ENCODE measurements around the gene FEN1. TPM values are rescaled to one million over a fixed set of nuclear protein-coding genes. Genes with fewer than 3 reads are reported as not detected.

Gene FEN1, protein sequence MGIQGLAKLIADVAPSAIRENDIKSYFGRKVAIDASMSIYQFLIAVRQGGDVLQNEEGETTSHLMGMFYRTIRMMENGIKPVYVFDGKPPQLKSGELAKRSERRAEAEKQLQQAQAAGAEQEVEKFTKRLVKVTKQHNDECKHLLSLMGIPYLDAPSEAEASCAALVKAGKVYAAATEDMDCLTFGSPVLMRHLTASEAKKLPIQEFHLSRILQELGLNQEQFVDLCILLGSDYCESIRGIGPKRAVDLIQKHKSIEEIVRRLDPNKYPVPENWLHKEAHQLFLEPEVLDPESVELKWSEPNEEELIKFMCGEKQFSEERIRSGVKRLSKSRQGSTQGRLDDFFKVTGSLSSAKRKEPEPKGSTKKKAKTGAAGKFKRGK
- 34.0 TPM for polyA plus RNA-seq (2013, experiment 1 of 2)
- polyA plus RNA-seq (2013, experiment 2 of 2), result 29.7 TPM

DNA sequence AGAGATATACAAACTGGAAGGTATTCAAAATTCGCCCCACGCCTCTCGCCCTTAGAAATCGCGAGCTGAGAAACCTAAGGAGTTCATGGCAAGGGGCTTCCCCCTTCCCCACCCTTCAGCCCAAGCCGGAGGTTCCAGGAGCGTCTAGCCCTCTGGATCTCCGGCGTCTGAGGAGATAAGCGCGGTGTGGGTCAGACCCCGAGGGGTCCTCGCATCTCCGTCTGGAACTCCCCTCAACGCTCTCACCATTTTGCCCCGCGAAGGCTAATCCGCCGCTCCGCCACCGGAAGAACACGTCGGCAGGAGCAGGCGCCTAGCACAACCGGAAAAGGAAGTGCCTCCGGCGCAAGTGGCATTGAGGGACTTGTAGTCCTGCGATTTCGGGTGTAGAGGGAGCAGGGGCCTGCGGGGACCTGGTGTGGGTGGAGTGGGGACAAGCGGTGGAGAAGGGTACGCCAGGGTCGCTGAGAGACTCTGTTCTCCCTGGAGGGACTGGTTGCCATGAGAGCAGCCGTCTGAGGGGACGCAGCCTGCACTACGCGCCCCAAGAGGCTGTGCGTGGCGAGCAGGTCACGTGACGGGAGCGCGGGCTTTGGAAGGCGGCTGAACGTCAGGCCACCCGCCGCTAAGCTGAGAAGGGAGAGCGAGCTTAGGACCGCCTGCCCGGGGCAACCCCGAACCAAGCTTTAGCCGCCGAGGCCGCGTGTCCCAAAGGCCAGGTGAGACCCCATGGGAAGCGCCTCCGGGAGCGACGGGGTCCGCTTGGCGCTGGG lies at the start of gene FEN1, which contains the start of gene TMEM258:
FEN1 (plus strand) TSS at position 602 of the 773 bp plus-strand sequence. CDS start 2,451 bp downstream, outside the sequence.
TMEM258 (minus strand) TSS at position 290 of the 773 bp plus-strand sequence; CDS start at position 249, 41 bp downstream.
- WGBS, 2 experiments (ENCODE audit: insufficient coverage in 2 of 2), result 0% methylated on average over 55 to 60 of the region's 61 CpGs
- H3K36me3 ChIP-seq (ENCODE audit: control insufficient read depth, insufficient read depth, low read length), result peaks cover 57% of the 10 kb centered on the region

DNA sequence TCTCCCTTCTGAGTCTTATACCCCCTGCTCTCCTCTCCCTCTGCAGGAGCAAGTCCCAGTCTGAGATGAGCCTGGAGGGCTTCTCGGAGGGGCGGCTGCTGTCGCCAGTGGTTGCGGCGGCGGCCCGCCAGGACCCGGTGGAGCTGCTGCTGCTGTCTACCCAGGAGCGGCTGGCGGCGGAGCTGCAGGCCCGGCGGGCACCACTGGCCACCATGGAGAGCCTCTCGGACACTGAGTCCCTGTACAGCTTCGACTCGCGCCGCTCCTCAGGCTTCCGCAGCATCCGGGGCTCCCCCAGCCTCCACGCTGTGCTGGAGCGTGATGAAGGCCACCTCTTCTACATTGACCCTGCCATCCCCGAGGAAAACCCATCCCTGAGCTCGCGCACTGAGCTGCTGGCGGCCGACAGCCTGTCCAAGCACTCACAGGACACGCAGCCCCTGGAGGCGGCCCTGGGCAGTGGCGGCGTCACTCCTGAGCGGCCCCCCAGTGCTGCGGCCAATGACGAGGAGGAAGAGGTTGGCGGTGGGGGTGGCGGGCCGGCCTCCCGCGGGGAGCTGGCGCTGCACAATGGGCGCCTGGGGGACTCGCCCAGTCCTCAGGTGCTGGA lies 49.1 kb upstream of the FEN1 start:
- no peaks in the 10 kb centered on the region for H3K9me3 ChIP-seq (ENCODE audit: control insufficient read depth, low read length)
- H3K27ac ChIP-seq (ENCODE audit: low read depth, low read length, severe bottlenecking), result no peak overlapping the region
- H3K4me3 ChIP-seq (ENCODE audit: extremely low read depth, insufficient read depth, low read length, poor library complexity, severe bottlenecking), result no peak overlapping the region
- peaks cover 23% of the 10 kb centered on the region for H3K36me3 ChIP-seq (ENCODE audit: control insufficient read depth, insufficient read depth, low read length)
- H3K4me1 ChIP-seq (ENCODE audit: control insufficient read depth, insufficient read depth, low read length, poor library complexity, severe bottlenecking), result peaks cover 12% of the 10 kb centered on the region
- 95% methylated on average over 37 to 41 of the region's 42 CpGs for whole genome bisulfite sequencing, 2 experiments (ENCODE audit: insufficient coverage in 2 of 2)

More for the DNA sequence above, at the start of gene FEN1, which contains the start of gene TMEM258:
- Histone ChIP-seq H3K4me3 (ENCODE audit: extremely low read depth, insufficient read depth, low read length, poor library complexity, severe bottlenecking) (peak within 1 kb of the TSS; percentile 90), H3K9me3 (ENCODE audit: control insufficient read depth, low read length) (no peaks in the 10 kb centered on the region), H3K4me1 (ENCODE audit: control insufficient read depth, insufficient read depth, low read length, poor library complexity, severe bottlenecking) (peaks cover 3% of the 10 kb centered on the region), H3K27ac (ENCODE audit: low read depth, low read length, severe bottlenecking) (peak within 1 kb of the TSS; percentile 98)

DNA sequence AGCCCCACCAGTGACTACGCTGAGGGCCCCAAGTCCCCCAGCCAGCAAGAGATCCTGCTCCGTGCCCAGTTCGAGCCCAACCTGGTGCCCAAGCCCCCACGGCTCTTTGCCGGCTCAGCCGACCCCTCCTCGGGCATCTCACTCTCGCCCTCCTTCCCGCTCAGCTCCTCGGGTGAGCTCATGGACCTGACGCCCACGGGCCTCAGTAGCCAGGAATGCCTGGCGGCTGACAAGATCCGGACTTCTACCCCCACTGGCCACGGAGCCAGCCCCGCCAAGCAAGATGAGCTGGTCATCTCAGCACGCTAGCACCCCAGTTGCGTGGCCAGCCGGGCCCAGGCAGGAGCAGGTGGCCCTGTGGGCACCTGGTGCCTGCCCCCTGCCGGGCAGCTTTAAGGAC lies 48.5 kb upstream of the FEN1 start:
- peaks cover 17% of the 10 kb centered on the region for H3K4me1 ChIP-seq (ENCODE audit: control insufficient read depth, insufficient read depth, low read length, poor library complexity, severe bottlenecking)
- WGBS, 2 experiments (ENCODE audit: insufficient coverage in 2 of 2), result 93 to 97% methylated on average over 19 to 20 of the region's 20 CpGs

DNA sequence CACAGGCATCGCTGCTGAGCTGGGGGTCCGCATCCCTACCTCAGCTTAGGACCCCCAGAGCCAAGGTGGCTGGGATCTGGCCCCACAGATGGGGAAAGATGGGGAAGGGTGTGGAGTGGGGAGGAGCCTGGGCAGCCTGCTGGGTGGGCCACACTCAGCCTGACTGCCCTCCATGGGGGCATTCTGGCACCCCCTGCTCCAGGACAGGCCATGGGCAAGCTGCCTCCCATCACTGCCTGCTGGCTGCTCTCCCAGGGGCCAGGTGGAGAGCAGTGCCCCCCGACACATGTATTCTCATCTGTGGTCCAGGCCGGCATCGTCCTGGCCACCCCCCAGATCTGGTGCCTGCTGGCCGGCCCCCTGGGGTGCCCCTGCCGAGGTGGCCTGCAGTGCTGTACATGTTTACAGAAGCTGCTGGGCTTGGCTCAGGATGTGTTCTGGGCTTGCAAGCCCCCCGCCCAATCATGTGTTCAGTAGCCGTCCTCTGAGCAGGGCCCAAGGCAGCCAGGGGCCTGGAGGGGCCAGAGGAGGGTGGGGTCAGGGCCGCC lies 48.0 kb upstream of the FEN1 start:
- Histone ChIP-seq H3K4me1 (ENCODE audit: control insufficient read depth, insufficient read depth, low read length, poor library complexity, severe bottlenecking) (peaks cover 22% of the 10 kb centered on the region), H3K36me3 (ENCODE audit: control insufficient read depth, insufficient read depth, low read length) (peaks cover 23% of the 10 kb centered on the region), H3K9me3 (ENCODE audit: control insufficient read depth, low read length) (no peaks in the 10 kb centered on the region), H3K4me3 (ENCODE audit: extremely low read depth, insufficient read depth, low read length, poor library complexity, severe bottlenecking) (no peak overlapping the region), H3K27ac (ENCODE audit: low read depth, low read length, severe bottlenecking) (no peak overlapping the region)
- WGBS, 2 experiments (ENCODE audit: insufficient coverage in 2 of 2), result 88 to 92% methylated on average over 7 to 10 of the region's 10 CpGs

More for the DNA sequence above, 48.5 kb upstream of the FEN1 start:
- Histone ChIP-seq H3K27ac (ENCODE audit: low read depth, low read length, severe bottlenecking) (no peak overlapping the region), H3K36me3 (ENCODE audit: control insufficient read depth, insufficient read depth, low read length) (peaks cover 23% of the 10 kb centered on the region), H3K9me3 (ENCODE audit: control insufficient read depth, low read length) (no peaks in the 10 kb centered on the region), H3K4me3 (ENCODE audit: extremely low read depth, insufficient read depth, low read length, poor library complexity, severe bottlenecking) (no peak overlapping the region)

DNA sequence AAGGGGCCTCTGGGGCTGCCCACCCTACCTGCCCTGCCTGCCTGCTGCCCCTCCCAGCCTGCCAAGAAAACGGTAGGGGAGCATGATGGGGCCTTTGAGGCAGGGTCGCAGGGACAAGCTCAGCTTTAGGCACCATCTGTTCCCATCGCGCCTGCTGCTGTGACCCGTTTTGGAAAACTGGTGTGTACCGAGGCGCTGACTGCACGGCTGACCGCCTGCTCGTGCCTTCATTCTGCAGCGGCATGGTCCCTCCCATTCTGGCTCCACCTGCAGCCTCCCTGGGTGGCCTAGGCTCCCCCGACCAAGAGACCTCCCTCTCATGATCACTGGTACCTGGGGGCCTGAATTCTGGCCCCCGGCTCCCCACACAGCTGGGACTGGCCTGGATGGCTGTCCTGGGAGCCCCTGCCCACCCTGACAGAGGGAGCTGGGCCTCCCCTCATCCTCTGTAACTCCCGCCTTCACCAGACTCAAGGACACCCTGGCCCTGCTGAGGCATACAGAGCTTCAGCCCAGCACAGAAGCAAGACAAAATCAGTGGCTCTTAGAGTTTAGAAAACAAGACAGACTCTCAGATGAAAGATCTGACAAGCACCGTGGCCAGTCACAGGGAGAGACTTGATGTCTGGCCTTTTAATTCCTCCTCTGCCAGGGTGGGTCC lies 46.8 kb upstream of the FEN1 start:
- Histone ChIP-seq H3K4me1 (ENCODE audit: control insufficient read depth, insufficient read depth, low read length, poor library complexity, severe bottlenecking) (peaks cover 26% of the 10 kb centered on the region), H3K36me3 (ENCODE audit: control insufficient read depth, insufficient read depth, low read length) (peaks cover 17% of the 10 kb centered on the region), H3K4me3 (ENCODE audit: extremely low read depth, insufficient read depth, low read length, poor library complexity, severe bottlenecking) (no peak overlapping the region), H3K27ac (ENCODE audit: low read depth, low read length, severe bottlenecking) (peak overlapping the region; percentile 16), H3K9me3 (ENCODE audit: control insufficient read depth, low read length) (no peaks in the 10 kb centered on the region)
- 85% methylated on average over 13 to 15 of the region's 15 CpGs for WGBS, 2 experiments (ENCODE audit: insufficient coverage in 2 of 2)

DNA sequence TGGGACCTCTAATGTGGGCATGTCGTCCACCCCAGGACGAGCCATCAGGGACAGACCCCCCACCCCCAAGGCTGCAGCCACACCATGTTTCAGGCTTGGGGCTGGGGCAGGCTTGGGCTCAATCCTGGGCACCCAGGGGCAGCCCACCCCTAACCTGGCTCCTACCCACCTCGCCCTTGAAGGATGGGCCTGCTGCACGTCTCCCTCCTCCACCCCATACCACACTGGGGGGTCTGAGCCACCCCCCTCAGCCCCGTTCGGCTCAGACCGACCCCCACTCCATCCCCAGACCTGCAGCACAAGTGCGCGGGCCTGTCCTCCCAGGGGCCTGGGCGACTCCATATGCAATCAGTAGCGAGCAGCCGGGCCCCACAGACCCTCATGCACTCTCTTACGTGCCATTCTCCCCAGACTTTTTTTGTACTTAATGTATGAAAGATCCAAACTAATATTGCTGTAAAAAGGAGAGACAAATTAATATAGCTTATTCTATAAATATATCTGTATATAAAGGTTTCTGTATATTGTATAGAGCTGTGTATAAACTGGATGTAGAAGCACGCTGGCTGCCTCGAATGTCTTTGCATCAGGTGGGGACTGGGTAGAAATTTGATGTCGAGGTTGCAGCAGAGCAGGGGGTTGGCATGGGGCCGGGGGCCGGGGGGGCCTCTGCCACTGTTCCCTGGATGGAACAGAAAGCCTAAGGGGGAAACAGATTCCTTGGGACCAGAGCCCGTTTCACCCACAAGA lies 46.1 kb upstream of the FEN1 start:
- Histone ChIP-seq H3K4me1 (ENCODE audit: control insufficient read depth, insufficient read depth, low read length, poor library complexity, severe bottlenecking) (peaks cover 26% of the 10 kb centered on the region), H3K9me3 (ENCODE audit: control insufficient read depth, low read length) (no peaks in the 10 kb centered on the region), H3K4me3 (ENCODE audit: extremely low read depth, insufficient read depth, low read length, poor library complexity, severe bottlenecking) (no peak overlapping the region), H3K27ac (ENCODE audit: low read depth, low read length, severe bottlenecking) (no peak overlapping the region), H3K36me3 (ENCODE audit: control insufficient read depth, insufficient read depth, low read length) (peaks cover 15% of the 10 kb centered on the region)
- WGBS, 2 experiments (ENCODE audit: insufficient coverage in 2 of 2), result 72 to 75% methylated on average over 8 to 9 of the region's 19 CpGs

DNA sequence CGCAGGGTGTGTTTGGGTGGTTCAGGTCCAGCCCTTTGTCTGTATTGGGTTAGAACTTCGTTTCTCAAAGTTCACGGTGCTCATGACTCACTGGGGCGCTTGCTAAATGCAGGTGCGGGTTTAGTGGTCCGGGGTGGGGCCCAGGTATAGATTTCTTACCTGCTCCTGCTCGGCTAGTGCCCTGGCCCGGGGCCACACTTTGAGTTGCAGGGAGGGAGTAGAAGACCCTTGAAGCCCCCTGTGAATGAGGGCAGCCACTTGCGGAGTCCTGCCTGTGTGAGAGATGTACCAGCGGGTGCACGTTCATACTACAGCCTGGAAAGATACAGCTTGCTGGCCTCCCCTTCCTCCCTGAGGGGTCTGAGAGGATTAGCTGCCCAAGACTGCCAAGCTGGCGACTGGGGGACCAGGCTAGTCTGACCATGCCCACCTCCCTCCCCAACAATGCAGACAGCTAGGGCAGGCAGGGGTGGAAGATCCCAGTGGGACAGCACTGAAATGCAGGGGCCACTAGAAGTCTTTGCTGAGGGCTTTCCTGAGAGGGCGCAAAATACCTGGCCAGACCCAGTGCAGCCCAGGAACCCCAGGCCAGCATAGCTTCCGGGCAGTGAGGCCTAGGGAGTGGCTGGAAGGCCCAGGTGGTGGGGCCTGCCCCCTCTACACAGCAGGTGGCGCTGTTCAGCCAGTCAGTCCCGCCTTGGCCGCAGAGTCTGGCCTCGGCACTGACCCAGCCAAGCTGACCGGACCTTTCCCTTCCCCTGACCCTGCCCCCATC lies 45.3 kb upstream of the FEN1 start:
- Histone ChIP-seq H3K36me3 (ENCODE audit: control insufficient read depth, insufficient read depth, low read length) (peaks cover 10% of the 10 kb centered on the region), H3K27ac (ENCODE audit: low read depth, low read length, severe bottlenecking) (no peak overlapping the region), H3K4me3 (ENCODE audit: extremely low read depth, insufficient read depth, low read length, poor library complexity, severe bottlenecking) (no peak overlapping the region), H3K4me1 (ENCODE audit: control insufficient read depth, insufficient read depth, low read length, poor library complexity, severe bottlenecking) (peaks cover 26% of the 10 kb centered on the region), H3K9me3 (ENCODE audit: control insufficient read depth, low read length) (no peaks in the 10 kb centered on the region)
- WGBS, 2 experiments (ENCODE audit: insufficient coverage in 2 of 2), result 73 to 83% methylated on average over 10 to 16 of the region's 19 CpGs

DNA sequence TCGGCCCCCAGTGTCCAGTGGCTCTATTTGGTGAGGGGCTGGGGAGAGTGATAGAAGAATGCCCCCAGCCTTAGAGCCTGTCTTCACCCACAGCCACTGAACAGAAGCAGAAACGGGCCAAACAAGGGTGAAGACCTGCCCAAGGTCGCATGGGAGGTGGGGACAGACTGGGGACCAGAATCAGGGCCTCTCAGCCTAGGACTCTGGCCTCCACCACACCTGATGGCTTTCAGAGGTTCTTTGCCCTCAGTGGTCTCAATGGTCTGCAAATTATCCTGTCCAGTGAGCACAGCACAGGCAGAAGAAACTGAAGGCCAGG lies 44.8 kb upstream of the FEN1 start:
- Histone ChIP-seq H3K4me1 (ENCODE audit: control insufficient read depth, insufficient read depth, low read length, poor library complexity, severe bottlenecking) (peaks cover 27% of the 10 kb centered on the region), H3K9me3 (ENCODE audit: control insufficient read depth, low read length) (no peaks in the 10 kb centered on the region), H3K4me3 (ENCODE audit: extremely low read depth, insufficient read depth, low read length, poor library complexity, severe bottlenecking) (no peak overlapping the region), H3K36me3 (ENCODE audit: control insufficient read depth, insufficient read depth, low read length) (peaks cover 9% of the 10 kb centered on the region), H3K27ac (ENCODE audit: low read depth, low read length, severe bottlenecking) (no peak overlapping the region)
- whole genome bisulfite sequencing, 2 experiments (ENCODE audit: insufficient coverage in 2 of 2), result 67 to 100% methylated on average over 1 to 2 of the region's 3 CpGs

DNA sequence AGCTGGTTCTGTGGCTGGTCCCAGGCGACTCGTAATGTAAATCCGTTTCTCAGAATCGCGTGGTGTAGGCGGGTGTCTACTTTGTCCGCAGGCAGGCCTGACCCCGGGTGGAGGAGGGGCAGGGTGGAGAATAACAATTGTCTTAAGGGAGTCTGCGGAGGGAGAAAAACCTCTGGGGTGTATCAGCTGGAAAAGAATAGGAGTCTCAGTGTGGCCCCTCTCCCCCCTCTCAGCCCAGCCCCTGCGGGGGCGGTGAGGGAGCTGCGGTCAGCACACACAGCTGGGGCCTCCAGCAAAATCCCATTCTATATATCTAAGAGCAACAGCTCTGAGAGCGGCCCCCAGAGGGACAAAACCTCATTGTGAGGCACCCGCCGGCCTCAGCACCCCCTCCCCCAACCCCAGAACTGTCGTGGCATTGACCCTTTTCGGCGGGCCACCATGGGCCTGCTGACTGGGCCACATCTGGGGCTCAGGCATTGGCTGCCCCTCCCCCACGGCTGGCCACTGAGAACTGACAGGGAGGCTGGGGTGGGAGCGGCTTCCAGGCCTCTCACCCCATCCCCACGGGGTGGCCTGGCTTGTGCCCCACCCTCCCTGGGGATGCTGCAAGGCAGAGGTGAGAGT lies 43.0 kb upstream of the FEN1 start:
- WGBS, 2 experiments (ENCODE audit: insufficient coverage in 2 of 2), result 25 to 30% methylated on average over 13 to 14 of the region's 21 CpGs
- peaks cover 2% of the 10 kb centered on the region for H3K36me3 ChIP-seq (ENCODE audit: control insufficient read depth, insufficient read depth, low read length)
- H3K27ac ChIP-seq (ENCODE audit: low read depth, low read length, severe bottlenecking), result peak overlapping the region; percentile 23
- H3K4me1 ChIP-seq (ENCODE audit: control insufficient read depth, insufficient read depth, low read length, poor library complexity, severe bottlenecking), result peaks cover 43% of the 10 kb centered on the region
- no peak overlapping the region for H3K4me3 ChIP-seq (ENCODE audit: extremely low read depth, insufficient read depth, low read length, poor library complexity, severe bottlenecking)
- no peaks in the 10 kb centered on the region for H3K9me3 ChIP-seq (ENCODE audit: control insufficient read depth, low read length)
